Pons (tissue), 1 donor: ENCODE measurements around the gene PDCL3.

Source experiments
- DNase-seq: peaks from one replicate; pipeline ENCODE4 v3.0.0-alpha.2; 2016; ENCODE audit warnings: low spot score

The PDCL3 gene

GRCh38 chr2:100562613-100563406 lies at the start of gene PDCL3:
TSS of gene PDCL3 (plus strand) at chr2:100562993. CDS start at chr2:100563068, 75 bp downstream.
- peak; percentile 99 for DNase-seq

DNA sequence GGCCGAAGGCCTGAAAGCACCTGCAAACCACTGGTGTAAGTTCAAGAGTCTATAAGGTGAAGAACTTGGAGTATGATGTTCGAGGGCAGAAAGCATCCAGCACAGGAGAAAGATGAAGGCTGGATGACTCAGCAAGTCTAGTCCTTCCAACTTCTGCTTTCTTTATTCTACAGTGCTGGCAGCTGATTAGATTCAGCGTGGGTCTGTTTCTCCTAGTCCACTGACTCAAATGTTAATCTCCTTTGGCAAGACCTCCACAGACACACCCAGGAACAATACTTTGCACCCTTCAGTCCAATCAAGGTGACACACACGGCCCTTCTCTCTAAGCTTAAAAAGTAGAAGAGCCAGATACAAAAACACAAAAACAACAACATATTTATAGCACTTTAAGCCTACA lies 49.1 kb upstream of the PDCL3 start:
- DNase-seq: peak; percentile 42

GRCh38 chr2:100517556-100517955 lies 45.2 kb upstream of the PDCL3 start:
- no peak for DNase-seq

DNA sequence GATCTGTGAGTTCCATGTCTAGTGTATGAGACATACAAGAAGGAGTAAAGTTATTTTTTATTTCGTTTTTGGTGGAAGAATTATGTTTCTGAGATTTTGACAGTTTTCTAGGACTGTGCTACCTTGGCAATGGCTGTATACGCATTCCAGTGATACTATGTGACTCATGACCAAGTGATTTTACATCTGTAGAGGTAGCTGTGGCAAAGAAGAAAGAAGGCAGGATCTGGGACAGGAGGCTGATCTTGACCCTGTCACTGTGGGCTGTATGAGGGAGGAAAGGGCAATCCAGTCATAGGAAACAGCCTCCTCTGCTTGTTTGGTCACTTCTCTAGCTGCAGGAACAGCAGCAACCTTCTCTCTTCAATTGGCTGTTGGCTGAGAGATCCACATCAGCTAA lies 44.0 kb upstream of the PDCL3 start:
- DNase-seq: no peak

DNA sequence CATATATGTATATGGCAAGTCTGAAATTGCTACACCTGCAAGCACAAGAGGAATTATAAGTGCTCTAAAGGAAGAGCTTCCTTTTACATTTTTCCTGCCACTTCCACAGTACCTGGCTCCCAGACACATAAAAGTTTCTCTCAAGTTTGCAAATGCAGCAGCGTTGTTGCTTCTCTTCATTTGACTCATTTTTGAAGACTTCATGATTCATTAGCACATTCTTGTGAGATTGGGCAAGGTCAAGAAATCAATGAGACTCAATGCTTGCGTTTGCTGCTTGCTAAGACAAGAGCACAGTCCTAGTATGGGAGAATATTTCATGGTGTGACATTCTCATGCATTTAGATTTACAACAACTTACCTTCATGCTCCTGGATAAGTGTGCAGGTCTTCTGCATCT lies 42.6 kb upstream of the PDCL3 start:
- no peak for DNase-seq

- no peak for DNase-seq
These were observed 40.4 kb upstream of the PDCL3 start for GRCh38 chr2:100522430-100522829.

DNA sequence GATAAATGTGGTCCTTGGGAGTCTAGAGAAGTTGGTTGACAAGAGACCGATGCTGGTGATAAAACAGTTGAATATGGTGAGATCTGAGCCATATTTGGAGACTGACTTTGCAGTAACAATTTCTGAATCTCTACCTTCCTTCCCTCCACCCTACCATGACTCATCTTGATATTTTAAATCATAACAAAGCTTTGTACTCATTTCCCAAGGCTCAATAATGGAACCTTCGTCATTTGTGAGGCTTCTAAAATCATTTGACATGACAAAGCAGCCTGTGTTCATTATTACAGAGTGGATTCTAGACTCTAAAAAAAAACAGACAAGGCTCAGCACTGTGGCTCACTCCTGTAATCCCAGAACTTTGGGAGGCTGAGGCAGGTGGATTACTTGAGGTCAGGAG lies 38.5 kb upstream of the PDCL3 start:
- DNase-seq: no peak

DNA sequence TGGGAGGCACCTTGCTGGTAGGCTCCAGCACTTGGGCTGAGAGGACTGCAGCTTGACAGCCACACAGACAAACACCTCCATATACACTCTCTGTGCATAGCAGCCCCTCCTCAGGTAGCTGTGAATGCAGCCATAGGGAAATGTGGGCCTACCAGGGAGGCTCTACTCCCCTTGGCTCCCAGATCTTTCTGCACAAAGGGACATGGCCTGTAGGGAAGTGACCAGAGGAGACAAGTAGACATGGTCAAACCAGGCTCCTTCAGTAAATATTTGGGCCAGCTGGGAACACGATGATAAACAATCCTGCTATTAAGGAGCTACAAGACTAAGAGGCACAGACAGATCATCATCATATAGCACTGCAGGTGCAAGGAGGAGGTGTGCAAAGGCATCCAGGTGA lies 35.9 kb upstream of the PDCL3 start:
- no peak for DNase-seq

DNA sequence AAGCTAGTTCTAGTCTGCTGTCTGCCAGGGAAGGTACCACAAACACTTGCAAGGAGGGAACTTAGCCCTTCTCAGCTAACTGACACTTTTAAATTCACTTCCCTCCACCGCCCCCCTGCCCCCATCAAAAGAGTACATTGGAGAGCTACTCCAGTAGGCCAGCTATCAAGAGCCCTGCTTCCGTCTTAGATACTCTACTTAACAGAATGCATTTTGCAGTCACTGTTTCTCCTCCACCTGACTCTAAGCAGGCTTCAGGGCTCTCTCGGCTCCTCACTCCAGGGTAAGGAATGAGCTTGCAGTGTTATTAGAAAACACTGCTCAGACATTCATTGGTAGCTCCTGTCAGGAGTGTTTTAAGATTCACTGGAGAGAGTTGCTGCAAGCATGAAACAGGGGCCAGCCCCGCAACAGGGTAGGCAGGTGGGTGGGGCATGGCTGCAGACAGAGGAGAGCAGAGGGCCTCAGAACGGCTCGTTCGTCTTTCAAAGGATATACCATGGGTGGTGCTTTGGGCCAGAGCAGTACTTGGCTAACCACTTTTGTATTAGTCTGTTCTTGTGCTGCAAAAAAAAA lies 35.3 kb upstream of the PDCL3 start:
- DNase-seq: no peak

DNA sequence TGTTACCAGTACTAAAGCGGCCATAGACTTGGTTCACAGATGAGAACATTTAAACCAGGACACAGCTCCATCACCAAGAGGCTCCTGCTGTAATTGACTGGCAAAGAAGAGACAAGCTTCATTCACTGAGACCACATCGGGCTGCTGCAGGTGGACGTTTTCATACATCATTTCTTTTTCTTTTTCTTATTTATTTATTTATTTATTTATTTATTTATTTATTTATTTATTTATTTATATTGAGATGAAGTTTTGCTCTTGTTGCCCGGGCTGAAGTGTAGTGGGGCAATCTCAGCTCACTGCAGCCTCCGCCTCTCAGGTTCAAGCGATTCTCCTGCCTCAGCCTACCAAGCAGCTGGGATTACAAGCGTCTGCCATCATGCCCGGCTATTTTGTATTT lies 33.6 kb upstream of the PDCL3 start:
- DNase-seq: no peak

- no peak for DNase-seq
These were observed 32.9 kb upstream of the PDCL3 start for GRCh38 chr2:100529900-100530299.

DNA sequence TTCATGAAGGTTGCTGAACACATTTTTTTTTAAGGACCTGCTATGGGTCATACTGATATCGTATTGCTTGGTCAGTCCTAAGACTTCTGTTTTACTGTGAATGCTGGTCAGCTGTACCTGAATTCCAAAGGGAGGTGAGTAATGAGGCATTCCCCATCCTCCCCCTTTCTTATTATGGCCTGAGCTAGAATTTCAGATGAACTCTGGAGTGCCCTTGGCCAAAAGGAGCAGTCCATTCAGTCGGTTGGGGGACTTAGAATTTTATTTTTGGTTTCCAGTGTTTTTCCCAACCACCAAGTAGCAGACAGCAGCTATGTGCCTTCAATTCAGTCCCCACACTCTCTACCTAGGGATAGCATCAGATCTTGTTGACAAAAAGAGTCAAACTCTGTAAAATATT lies 26.9 kb upstream of the PDCL3 start:
- no peak for DNase-seq

DNA sequence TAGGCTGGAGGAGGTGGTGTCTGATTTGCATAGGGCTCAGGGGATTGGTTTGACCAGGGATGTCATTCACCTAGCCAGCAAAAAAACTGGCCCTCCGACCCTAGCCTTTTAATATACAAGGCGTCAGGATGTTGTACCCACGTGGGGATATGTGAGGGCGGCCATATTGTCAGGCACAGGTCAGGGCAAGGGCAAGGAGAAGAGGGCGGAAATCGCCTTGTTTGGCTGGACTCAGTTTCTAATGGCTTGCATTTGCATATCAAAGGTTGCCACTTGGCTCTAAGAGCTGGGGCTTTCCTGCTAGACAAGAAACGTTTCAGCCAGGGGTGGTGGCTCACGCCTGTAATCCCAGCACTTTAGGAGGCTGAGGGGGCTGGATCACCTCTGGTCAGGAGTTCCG lies 24.9 kb upstream of the PDCL3 start:
- no peak for DNase-seq

DNA sequence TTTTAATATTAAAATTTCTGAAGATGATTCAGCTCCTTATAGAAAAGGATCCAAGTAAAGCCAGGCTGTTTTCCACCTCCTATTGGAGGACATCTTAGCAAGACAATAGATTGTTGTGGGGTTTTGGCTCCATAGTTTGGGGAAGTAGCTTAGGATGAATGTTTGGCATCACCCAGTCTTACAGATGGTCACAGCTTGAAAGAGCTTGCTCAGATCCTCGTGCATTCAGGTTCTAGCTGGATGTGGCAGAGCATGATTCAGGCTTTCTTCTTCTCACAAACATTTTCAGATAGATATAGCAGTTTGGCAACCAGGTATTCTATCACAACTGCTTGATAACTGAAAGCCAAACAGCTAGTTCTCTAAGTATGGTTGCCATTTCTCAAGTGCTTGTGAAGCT lies 23.6 kb upstream of the PDCL3 start:
- peak; percentile 32 for DNase-seq

DNA sequence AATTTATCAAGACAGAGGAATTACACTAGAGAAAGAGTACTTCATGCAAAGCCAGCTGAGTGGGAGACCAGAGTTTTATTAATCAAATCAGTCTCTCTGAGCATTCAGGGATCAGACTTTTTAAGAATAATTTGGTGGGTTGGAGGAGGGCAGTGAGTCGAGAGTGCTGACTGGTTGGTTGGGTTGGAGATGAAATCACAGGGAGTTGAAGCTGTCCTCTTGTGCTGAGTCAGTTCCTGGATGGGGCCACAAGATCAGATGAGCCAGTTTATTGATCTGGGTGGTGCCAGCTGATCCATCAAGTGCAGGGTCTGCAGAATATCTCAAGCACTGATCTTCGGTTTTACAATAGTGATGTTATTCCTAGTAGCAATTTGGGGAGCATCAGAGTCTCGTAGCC lies 21.4 kb upstream of the PDCL3 start:
- no peak for DNase-seq

DNA sequence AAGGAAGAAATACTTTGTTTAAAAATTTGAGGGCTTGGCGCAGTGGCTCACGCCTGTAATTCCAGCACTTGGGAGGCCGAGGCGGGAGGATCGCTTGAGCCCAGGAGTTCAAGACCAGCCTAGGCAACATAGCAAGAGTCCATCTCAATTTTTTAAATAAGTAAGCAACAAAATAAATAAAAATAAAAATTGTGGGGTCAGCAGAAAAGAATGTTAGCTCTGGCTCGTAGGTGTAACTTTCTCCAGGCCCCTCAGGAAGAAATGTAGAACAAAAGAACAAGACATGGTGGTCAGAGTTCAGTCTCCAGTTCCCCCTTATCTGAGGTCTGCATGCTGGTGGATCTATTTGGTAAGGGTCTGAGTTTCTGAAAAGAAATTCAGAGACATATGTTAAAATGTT lies 20.4 kb upstream of the PDCL3 start:
- no peak for DNase-seq

- DNase-seq: no peak
These were observed 17.7 kb upstream of the PDCL3 start for GRCh38 chr2:100544911-100545596.

- DNase-seq: no peak
These were observed 16.3 kb upstream of the PDCL3 start for GRCh38 chr2:100546469-100546868.

DNA sequence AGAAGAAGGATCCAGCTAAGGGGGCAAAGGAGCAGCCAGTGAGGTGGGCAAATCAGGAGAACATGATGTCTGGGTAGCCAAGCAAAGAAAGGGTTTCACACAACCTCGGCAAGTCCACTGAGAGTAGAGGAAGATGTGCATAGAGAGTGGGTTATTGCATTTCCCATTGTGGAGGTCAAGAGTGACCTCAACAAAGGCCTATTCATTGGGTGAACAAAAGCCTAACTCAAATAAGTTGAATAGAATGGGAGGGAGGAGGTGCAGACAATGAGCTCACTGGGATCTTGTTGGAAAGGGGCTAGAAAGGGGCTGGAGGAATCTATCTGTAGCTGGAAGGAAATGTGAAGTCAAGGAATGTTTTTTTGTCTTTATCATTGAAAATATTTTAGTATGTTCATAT lies 14.0 kb upstream of the PDCL3 start:
- peak; percentile 99 for DNase-seq

DNA sequence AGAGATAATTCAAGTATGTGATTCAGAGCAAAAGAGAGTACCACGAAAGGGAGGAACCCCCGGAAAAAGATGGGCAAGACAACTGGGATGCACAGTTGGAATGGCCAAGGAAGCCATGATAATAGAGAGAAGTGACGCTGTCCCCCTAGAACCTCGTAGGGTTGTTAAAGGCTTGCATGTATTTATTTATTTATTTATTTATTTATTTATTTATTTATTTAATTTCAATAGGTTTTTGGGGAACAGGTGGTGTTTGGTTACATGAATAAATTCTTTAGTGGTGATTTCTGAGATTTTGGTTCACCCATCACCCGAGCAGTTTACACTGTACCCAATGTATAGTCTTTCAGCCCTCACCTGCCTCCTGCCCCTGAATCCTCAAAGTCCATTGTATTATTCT lies 11.5 kb upstream of the PDCL3 start:
- DNase-seq: no peak

DNA sequence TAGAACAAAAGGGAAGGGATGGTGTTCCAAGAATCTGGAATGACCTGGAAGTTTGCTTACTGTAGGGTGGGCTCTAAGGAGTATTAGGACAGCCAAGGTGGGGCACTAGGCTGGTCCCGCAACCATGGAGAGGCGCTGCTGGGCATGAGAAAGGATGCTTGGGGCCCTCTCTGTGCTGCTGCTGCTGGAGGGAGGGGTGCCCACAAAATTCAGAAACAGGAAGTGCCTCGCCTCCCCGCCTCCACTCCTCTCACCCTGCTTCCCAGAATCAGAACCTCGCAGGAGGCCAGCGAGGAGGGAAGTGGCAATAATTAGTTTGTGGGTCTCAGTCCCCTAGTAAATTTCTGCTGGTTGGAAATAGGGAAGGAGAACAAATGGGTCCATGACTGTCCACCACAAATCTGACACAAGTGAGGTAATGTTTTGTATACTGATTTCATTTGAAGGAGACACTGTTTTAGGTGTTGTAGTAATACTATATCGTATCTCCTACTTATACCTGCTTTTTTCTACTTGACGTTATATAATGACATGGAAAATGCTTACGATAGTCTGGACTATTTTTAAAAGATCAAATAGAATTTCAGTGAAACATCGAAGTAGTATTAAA lies 7.9 kb upstream of the PDCL3 start:
- DNase-seq: no peak

DNA sequence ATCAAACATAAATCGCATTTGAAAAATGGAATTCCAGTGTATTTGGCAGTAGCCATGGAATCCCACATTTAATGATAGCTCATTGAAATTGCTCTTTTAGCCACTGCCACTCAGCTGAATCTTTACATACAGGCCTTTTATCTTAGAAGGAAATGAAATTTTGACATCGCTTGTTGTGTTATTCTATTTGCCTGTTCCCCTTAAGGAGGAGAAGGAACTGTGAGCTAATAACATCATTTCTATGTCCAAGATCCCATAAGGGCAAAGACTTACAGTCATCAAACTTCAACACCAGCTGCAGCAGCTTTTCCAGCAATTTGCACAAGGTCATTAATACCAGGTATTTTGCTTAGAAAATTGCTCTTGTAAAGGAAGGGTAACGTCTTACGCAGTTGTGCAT lies 6.0 kb upstream of the PDCL3 start:
- DNase-seq: no peak

- no peak for DNase-seq
These were observed 2.5 kb upstream of the PDCL3 start for GRCh38 chr2:100560216-100560830.
